KMS-11 (cell line): ENCODE results near the gene TIMM21.

ENCODE experiments used
- H2AFZ ChIP-seq: fragments of 200-600 bp; sonication (generic); 2 replicates; pipeline ENCODE4 v1.6.1; 2016; ENCODE audit warnings: antibody characterized with exemption, mixed run types, low read depth
- H3K27ac ChIP-seq: fragments of 200-600 bp; sonication (generic); 2 replicates; pipeline ENCODE4 v1.6.1; 2016; ENCODE audit warnings: mild to moderate bottlenecking, mixed run types
- H3K27me3 ChIP-seq: fragments of 200-600 bp; sonication (generic); 2 replicates; pipeline ENCODE4 v1.6.1; 2017; ENCODE audit warnings: mild to moderate bottlenecking, low read depth, mixed run types, moderate library complexity; ENCODE audit not compliant: insufficient read depth
- H3K36me3 ChIP-seq: fragments of 200-600 bp; sonication (generic); 2 replicates; pipeline ENCODE4 v1.6.1; 2017; ENCODE audit warnings: mild to moderate bottlenecking, mixed run types; ENCODE audit not compliant: insufficient read depth
- H3K4me1 ChIP-seq: fragments of 200-600 bp; sonication (generic); 2 replicates; pipeline ENCODE4 v1.6.1; 2016; ENCODE audit warnings: mild to moderate bottlenecking, low read depth, mixed run types; ENCODE audit not compliant: poor library complexity, severe bottlenecking
- H3K4me2 ChIP-seq: fragments of 200-600 bp; sonication (generic); 2 replicates; pipeline ENCODE4 v1.7.0; 2016; ENCODE audit warnings: mild to moderate bottlenecking, mixed run types
- H3K4me3 ChIP-seq: fragments of 200-600 bp; sonication (generic); IDR thresholded peaks from 2 replicates; pipeline ENCODE4 v1.6.1; 2017; ENCODE audit warnings: low read depth, low read length, mixed read lengths; ENCODE audit not compliant: insufficient read depth
- H3K79me2 ChIP-seq: fragments of 200-600 bp; sonication (generic); 2 replicates; pipeline ENCODE4 v1.6.1; 2016; ENCODE audit warnings: low read depth, mixed run types; ENCODE audit not compliant: insufficient read depth
- H3K9ac ChIP-seq: fragments of 200-600 bp; sonication (generic); 2 replicates; pipeline ENCODE4 v1.6.1; 2016; ENCODE audit warnings: mild to moderate bottlenecking, mixed run types
- H4K20me1 ChIP-seq: fragments of 200-600 bp; sonication (generic); 2 replicates; pipeline ENCODE4 v1.6.1; 2016; ENCODE audit warnings: mild to moderate bottlenecking, mixed run types; ENCODE audit not compliant: insufficient read depth
- CTCF ChIP-seq: fragments of 200-600 bp; sonication (generic); conservative IDR thresholded peaks from 2 replicates; pipeline ENCODE4 v1.6.1; 2017; ENCODE audit warnings: low read depth, mild to moderate bottlenecking, antibody characterized with exemption, low read length, moderate library complexity, mixed read lengths

Gene TIMM21

GRCh38 chr18:74179623-74180199 lies 31.4 kb downstream of the TIMM21 start:
- no peak overlapping the region for H3K4me3 ChIP-seq
- H3K9ac ChIP-seq, result no peak overlapping the region
- no peaks in the 10 kb centered on the region for H3K36me3 ChIP-seq
- no peak for TF ChIP-seq CTCF
- no peak overlapping the region for H3K4me2 ChIP-seq
- no peaks in the 10 kb centered on the region for H3K4me1 ChIP-seq
- H3K79me2 ChIP-seq, result no peaks in the 10 kb centered on the region
- H3K27ac ChIP-seq, result no peak overlapping the region
- H3K27me3 ChIP-seq, result no peaks in the 10 kb centered on the region
- H4K20me1 ChIP-seq, result no peaks in the 10 kb centered on the region
- no peak overlapping the region for H2AFZ ChIP-seq

- Histone ChIP-seq H3K36me3 (no peaks in the 10 kb centered on the region), H3K4me2 (no peak overlapping the region), H3K9ac (no peak overlapping the region), H2AFZ (no peak overlapping the region), H3K79me2 (no peaks in the 10 kb centered on the region), H3K27ac (no peak overlapping the region), H4K20me1 (no peaks in the 10 kb centered on the region), H3K27me3 (no peaks in the 10 kb centered on the region), H3K4me3 (no peak overlapping the region), H3K4me1 (no peaks in the 10 kb centered on the region)
- no peak for TF ChIP-seq CTCF
These were observed 34.0 kb downstream of the TIMM21 start for GRCh38 chr18:74182335-74182734.

GRCh38 chr18:74183130-74183529 lies 34.8 kb downstream of the TIMM21 start:
- Histone ChIP-seq H3K4me3 (no peak overlapping the region), H3K36me3 (no peaks in the 10 kb centered on the region), H3K9ac (no peak overlapping the region), H3K27me3 (no peaks in the 10 kb centered on the region), H3K4me2 (no peak overlapping the region), H2AFZ (no peak overlapping the region), H4K20me1 (no peaks in the 10 kb centered on the region), H3K79me2 (no peaks in the 10 kb centered on the region), H3K4me1 (no peaks in the 10 kb centered on the region), H3K27ac (no peak overlapping the region)
- TF ChIP-seq CTCF, result no peak

- no peak overlapping the region for H3K4me2 ChIP-seq
- no peaks in the 10 kb centered on the region for H3K4me1 ChIP-seq
- no peaks in the 10 kb centered on the region for H3K79me2 ChIP-seq
- no peaks in the 10 kb centered on the region for H3K36me3 ChIP-seq
- H3K9ac ChIP-seq, result no peak overlapping the region
- no peak overlapping the region for H3K27ac ChIP-seq
- no peak for TF ChIP-seq CTCF
- no peaks in the 10 kb centered on the region for H3K27me3 ChIP-seq
- H4K20me1 ChIP-seq, result no peaks in the 10 kb centered on the region
- no peak overlapping the region for H3K4me3 ChIP-seq
- H2AFZ ChIP-seq, result no peak overlapping the region
These were observed 36.6 kb downstream of the TIMM21 start for GRCh38 chr18:74184875-74185274.
